ENCODE data around the gene KHNYN.
"Not testable (repeated sequence)": the region's sequence is repeated elsewhere in the genome, so short reads cannot be mapped to it uniquely, and the experiment has no call there.

KHNYN gene

GRCh38 chr14:24439257-24439656 is 9.5 kb downstream of the KHNYN start:
- no peak for DNase-seq

GRCh38 chr14:24439830-24440605 is 10.3 kb downstream of the KHNYN start:
- no peak for DNase-seq

- no peak for DNase-seq
Observed at GRCh38 chr14:24440606-24441399, 11.0 kb downstream of the KHNYN start.

GRCh38 chr14:24441485-24441884 is 11.7 kb downstream of the KHNYN start:
- DNase-seq: no peak

GRCh38 chr14:24441904-24442239 is 12.1 kb downstream of the KHNYN start:
- DNase-seq: no peak

- DNase-seq: peak; percentile 99
Observed at GRCh38 chr14:24442240-24443052, 12.7 kb downstream of the KHNYN start, which contains the start of gene SDR39U1. Gene SDR39U1, minus strand, starts transcription at chr14:24442776. Its CDS starts 7 bp downstream, at chr14:24442769.

GRCh38 chr14:24443053-24443665 is 13.4 kb downstream of the KHNYN start:
- DNase-seq: no peak

GRCh38 chr14:24450828-24451227 is 21.1 kb downstream of the KHNYN start:
- DNase-seq: not testable (repeated sequence)

GRCh38 chr14:24456980-24457379 is 27.2 kb downstream of the KHNYN start:
- peak; percentile 16 for DNase-seq

GRCh38 chr14:24458736-24459135 is 29.0 kb downstream of the KHNYN start:
- no peak for DNase-seq

- DNase-seq: no peak
Observed at GRCh38 chr14:24459331-24459730, 29.6 kb downstream of the KHNYN start.

- no peak for DNase-seq
Observed at GRCh38 chr14:24461336-24461735, 31.6 kb downstream of the KHNYN start.

GRCh38 chr14:24463017-24463883 is 33.5 kb downstream of the KHNYN start:
- DNase-seq: no peak

GRCh38 chr14:24463884-24464785 is 34.4 kb downstream of the KHNYN start:
- DNase-seq: no peak

- no peak for DNase-seq
Observed at GRCh38 chr14:24465368-24465767, 35.6 kb downstream of the KHNYN start.

GRCh38 chr14:24465805-24466204 is 36.1 kb downstream of the KHNYN start:
- no peak for DNase-seq

GRCh38 chr14:24470450-24470849 is 40.7 kb downstream of the KHNYN start:
- DNase-seq: not testable (repeated sequence)

- no peak for DNase-seq
Observed at GRCh38 chr14:24473211-24473610, 43.5 kb downstream of the KHNYN start.

- no peak for DNase-seq
Observed at GRCh38 chr14:24475261-24475660, 45.5 kb downstream of the KHNYN start.

- DNase-seq: not testable (repeated sequence)
Observed at GRCh38 chr14:24479999-24480398, 50.2 kb downstream of the KHNYN start.
